Kidney (tissue), 14 donors: Measurements from ENCODE around the gene ZBTB32. TPM values are rescaled to one million over a fixed set of nuclear protein-coding genes. Genes with fewer than 3 reads are reported as not detected.

Experiments used
- DNase-seq, 5 donors: peaks; one replicate each; pipeline ENCODE4 v3.0.0-alpha.2; 2013 to 2020
- FAIRE-seq: peaks from 2 replicates; lab custom pipeline; 2012; peaks lifted over from hg19 to GRCh38; lab: Jason Lieb, UNC
- H3K27ac ChIP-seq, 2 donors: one replicate each; pipeline ENCODE4 v1.7.0; 2013; ENCODE audit warnings: low read depth in 2 of 2, low read length in 2 of 2, inconsistent platforms in 1 of 2
- H3K27me3 ChIP-seq: one replicate; pipeline ENCODE4 v1.7.1; 2013; ENCODE audit warnings: low read length, inconsistent platforms; ENCODE audit not compliant: control insufficient read depth, insufficient read depth
- H3K36me3 ChIP-seq, 3 donors: one replicate each; pipeline versions ENCODE4 v1.7.0 to v1.7.1; 2013; ENCODE audit warnings: low read length in 3 of 3, control low read depth in 1 of 3, inconsistent platforms in 1 of 3; ENCODE audit not compliant: insufficient read depth in 3 of 3, control insufficient read depth in 2 of 3
- H3K4me1 ChIP-seq, 3 donors: one replicate each; pipeline versions ENCODE4 v1.7.0 to v1.7.1; 2013; ENCODE audit warnings: low read length in 3 of 3, inconsistent platforms in 1 of 3, low read depth in 1 of 3; ENCODE audit not compliant: control insufficient read depth in 2 of 3, insufficient read depth in 2 of 3
- H3K4me3 ChIP-seq, 3 donors: one replicate each; pipeline versions ENCODE4 v1.7.0 to v1.8.1; 2013; ENCODE audit warnings: low read length in 3 of 3, control low read depth in 1 of 3, inconsistent platforms in 1 of 3
- H3K9ac ChIP-seq, 3 donors: one replicate each; pipeline versions ENCODE4 v1.7.0 to v1.7.1; 2013; ENCODE audit warnings: low read length in 3 of 3, control low read depth in 1 of 3, inconsistent platforms in 1 of 3
- H3K9me3 ChIP-seq, 3 donors: one replicate each; pipeline versions ENCODE4 v1.7.0 to v1.7.1; 2013; ENCODE audit warnings: low read length in 3 of 3, control low read depth in 1 of 3, inconsistent platforms in 1 of 3; ENCODE audit not compliant: control insufficient read depth in 2 of 3, insufficient read depth in 1 of 3
- CTCF ChIP-seq: IDR thresholded peaks from 3 replicates; pipeline ENCODE4 v1.5.1; 2012; ENCODE audit warnings: mild to moderate bottlenecking, moderate library complexity, borderline replicate concordance; ENCODE audit not compliant: insufficient read depth; ENCODE audit errors: extremely low read depth
- intact Hi-C: fragments of 100-400 bp; cut with DNase I; formaldehyde crosslinking; loops from one replicate; pipeline ENCODE4 v1.11.1; 2022
- polyA plus RNA-seq: library from polyadenylated mRNA; stranded (reverse); fragments of 350-450 nt; fragmentation: Illumina TruSeq; extraction: RNeasy Lipid Tissue Mini Kit (QIAGEN cat#74804); gene quantifications from one replicate; pipeline ENCODE4 v1.2.3, GENCODE V29; 2014; ENCODE audit warnings: low read depth, low replicate concordance; ENCODE audit not compliant: insufficient read depth
- total RNA-seq: library from RNA; stranded (reverse); fragmentation: NEBNext Ultra II Directional; extraction: Animal tissue kit (Norgen Biotek cat#: 25700); gene quantifications from one replicate; pipeline ENCODE4 v1.2.1, GENCODE V29; 2021
- donor health status: control.
- donor health status: control.
- donor health status: control.
- donor health status: control.
- donor health status: control.
- donor health status: DM: yes; HTN: yes; CAD: no.
- donor health status: Normal renal cell carcinoma (clear cell type).

Gene ZBTB32
- total and polyA plus RNA-seq, 2 donors from 2014 or later, result 1.8 TPM; not detected in 1

GRCh38 chr19:35719402-35720162 lies 15.2 kb downstream of the ZBTB32 start:
- Histone ChIP-seq H3K36me3 (peaks cover 0 to 36% (median 17%) of the 10 kb centered on the region in 3 donors), H3K9ac (peak overlapping the region in 2 of 3 donors; percentile 56 to 85)
- no peak for FAIRE-seq

GRCh38 chr19:35720163-35720524 lies 15.8 kb downstream of the ZBTB32 start:
- Histone ChIP-seq H3K4me1 (peaks cover 0 to 15% (median 0%) of the 10 kb centered on the region in 3 donors), H3K27ac (peak overlapping the region in 1 of 2 donors; percentile 6), H3K4me3 (no peak overlapping the region), H3K27me3 (no peaks in the 10 kb centered on the region), H3K36me3 (peaks cover 0 to 42% (median 23%) of the 10 kb centered on the region in 3 donors), H3K9me3 (no peaks in the 10 kb centered on the region), H3K9ac (no peak overlapping the region)
- DNase-seq (peak in 1 of 5 donors; percentile 72), FAIRE-seq (no peak)
- intact Hi-C loops, result no loop called here
- no peak for TF ChIP-seq CTCF

More at GRCh38 chr19:35719402-35720162, 15.2 kb downstream of the ZBTB32 start:
- Histone ChIP-seq H3K4me1 (peaks cover 0 to 15% (median 0%) of the 10 kb centered on the region in 3 donors), H3K9me3 (no peaks in the 10 kb centered on the region), H3K4me3 (peak overlapping the region in 2 of 3 donors; percentile 66 to 81), H3K27me3 (no peaks in the 10 kb centered on the region), H3K27ac (peak overlapping the region in 1 of 2 donors; percentile 6)
- peak in 2 of 5 donors; percentile 59 to 76 for DNase-seq
- no peak for TF ChIP-seq CTCF
- intact Hi-C loops, result no loop called here

- Histone ChIP-seq H3K4me3 (no peak overlapping the region), H3K27me3 (no peaks in the 10 kb centered on the region), H3K4me1 (peaks cover 0 to 14% (median 0%) of the 10 kb centered on the region in 3 donors), H3K27ac (no peak overlapping the region), H3K36me3 (peaks cover 0 to 47% (median 28%) of the 10 kb centered on the region in 3 donors), H3K9ac (no peak overlapping the region), H3K9me3 (no peaks in the 10 kb centered on the region)
- no peak for TF ChIP-seq CTCF
- intact Hi-C loops, result no loop called here
- FAIRE-seq, result no peak
- peak in 1 of 5 donors; percentile 71 for DNase-seq
These were observed 16.3 kb downstream of the ZBTB32 start for GRCh38 chr19:35720648-35721047.
